SK-N-SH treated with all-trans-retinoic acid at 6 μM for 48 hours (cell line): ENCODE data around the gene SCRN1.

Experiments
- ARNTL ChIP-seq: fragments of 450-650 bp; formaldehyde crosslinking; IDR thresholded peaks from 2 replicates; pipeline ENCODE4 v1.5.0; 2020; ENCODE audit warnings: low read depth, mild to moderate bottlenecking, moderate library complexity, borderline replicate concordance
- CREB5 ChIP-seq: fragments of 250-450 bp; sonication (Bioruptor Pico); IDR thresholded peaks from 2 replicates; pipeline ENCODE4 v1.5.1; 2020; ENCODE audit warnings: low read depth, mild to moderate bottlenecking, moderate library complexity
- CSDC2 ChIP-seq: fragments of 250-450 bp; sonication (Bioruptor Pico); IDR thresholded peaks from 2 replicates; pipeline ENCODE4 v1.5.0; 2020; ENCODE audit warnings: mild to moderate bottlenecking, moderate library complexity
- PATZ1 ChIP-seq: fragments of 250-450 bp; sonication (Bioruptor Pico); IDR thresholded peaks from 2 replicates; pipeline ENCODE4 v1.8.0; 2020; ENCODE audit warnings: mild to moderate bottlenecking, moderate library complexity, borderline replicate concordance
- PPARA ChIP-seq: fragments of 250-450 bp; sonication (Bioruptor Pico); IDR thresholded peaks from 2 replicates; pipeline ENCODE4 v1.5.0; 2020; ENCODE audit warnings: mild to moderate bottlenecking, borderline replicate concordance
- SNAI2 ChIP-seq: fragments of 250-450 bp; sonication (Bioruptor Pico); IDR thresholded peaks from 2 replicates; pipeline ENCODE4 v1.5.0; 2020; ENCODE audit warnings: mild to moderate bottlenecking, moderate library complexity
- ZFP3 ChIP-seq: fragments of 250-450 bp; sonication (Bioruptor Pico); IDR thresholded peaks from 2 replicates; pipeline ENCODE4 v1.5.0; 2020; ENCODE audit warnings: mild to moderate bottlenecking, moderate library complexity
- ZFP30 ChIP-seq: fragments of 450-650 bp; formaldehyde crosslinking; IDR thresholded peaks from 2 replicates; pipeline ENCODE4 v1.5.0; 2022; ENCODE audit warnings: mild to moderate bottlenecking, moderate library complexity
- ZNF8 ChIP-seq: fragments of 450-650 bp; formaldehyde crosslinking; IDR thresholded peaks from 2 replicates; pipeline ENCODE4 v1.5.0; 2020; ENCODE audit warnings: mild to moderate bottlenecking, moderate library complexity
- TF ChIP-seq, protein P1 (sequence below): fragments of 250-450 bp; sonication (Bioruptor Pico); IDR thresholded peaks from 2 replicates; pipeline ENCODE4 v1.5.0; 2020; ENCODE audit warnings: mild to moderate bottlenecking, moderate library complexity
- TF ChIP-seq, protein P2 (sequence below): fragments of 250-450 bp; sonication (Bioruptor Pico); IDR thresholded peaks from 2 replicates; pipeline ENCODE4 v1.8.0; 2021; ENCODE audit warnings: low read depth, mild to moderate bottlenecking, moderate library complexity, borderline replicate concordance

DNA sequence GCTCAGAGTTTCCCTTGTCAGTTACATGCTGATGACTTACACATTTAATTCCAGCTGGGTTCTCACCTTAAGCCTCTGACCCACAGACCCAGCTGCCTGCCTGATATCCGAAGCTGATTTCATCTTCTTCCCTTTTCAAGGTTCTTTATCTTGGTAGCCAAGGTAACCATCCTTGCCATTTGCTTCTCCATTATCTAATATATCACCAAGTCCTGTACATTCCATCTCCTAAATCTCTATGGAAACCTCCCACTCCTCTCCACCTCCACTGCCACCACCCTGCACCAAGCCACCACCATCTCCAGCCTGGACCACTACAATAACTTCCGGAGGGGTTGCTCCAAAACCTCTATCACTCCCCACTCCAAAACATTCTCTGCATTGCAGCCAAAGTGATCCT is 19.9 kb downstream of the SCRN1 start:
- TF ChIP-seq ZNF8 (CRISPR knock-in tag) (no peak), PATZ1 (CRISPR knock-in tag) (no peak), ARNTL (CRISPR knock-in tag) (no peak), PPARA (CRISPR knock-in tag) (no peak), ZFP30 (CRISPR knock-in tag) (no peak), SNAI2 (CRISPR knock-in tag) (no peak), CSDC2 (CRISPR knock-in tag) (no peak), ZFP3 (CRISPR knock-in tag) (no peak), CREB5 (CRISPR knock-in tag) (no peak)
- TF ChIP-seq, protein P1, sequence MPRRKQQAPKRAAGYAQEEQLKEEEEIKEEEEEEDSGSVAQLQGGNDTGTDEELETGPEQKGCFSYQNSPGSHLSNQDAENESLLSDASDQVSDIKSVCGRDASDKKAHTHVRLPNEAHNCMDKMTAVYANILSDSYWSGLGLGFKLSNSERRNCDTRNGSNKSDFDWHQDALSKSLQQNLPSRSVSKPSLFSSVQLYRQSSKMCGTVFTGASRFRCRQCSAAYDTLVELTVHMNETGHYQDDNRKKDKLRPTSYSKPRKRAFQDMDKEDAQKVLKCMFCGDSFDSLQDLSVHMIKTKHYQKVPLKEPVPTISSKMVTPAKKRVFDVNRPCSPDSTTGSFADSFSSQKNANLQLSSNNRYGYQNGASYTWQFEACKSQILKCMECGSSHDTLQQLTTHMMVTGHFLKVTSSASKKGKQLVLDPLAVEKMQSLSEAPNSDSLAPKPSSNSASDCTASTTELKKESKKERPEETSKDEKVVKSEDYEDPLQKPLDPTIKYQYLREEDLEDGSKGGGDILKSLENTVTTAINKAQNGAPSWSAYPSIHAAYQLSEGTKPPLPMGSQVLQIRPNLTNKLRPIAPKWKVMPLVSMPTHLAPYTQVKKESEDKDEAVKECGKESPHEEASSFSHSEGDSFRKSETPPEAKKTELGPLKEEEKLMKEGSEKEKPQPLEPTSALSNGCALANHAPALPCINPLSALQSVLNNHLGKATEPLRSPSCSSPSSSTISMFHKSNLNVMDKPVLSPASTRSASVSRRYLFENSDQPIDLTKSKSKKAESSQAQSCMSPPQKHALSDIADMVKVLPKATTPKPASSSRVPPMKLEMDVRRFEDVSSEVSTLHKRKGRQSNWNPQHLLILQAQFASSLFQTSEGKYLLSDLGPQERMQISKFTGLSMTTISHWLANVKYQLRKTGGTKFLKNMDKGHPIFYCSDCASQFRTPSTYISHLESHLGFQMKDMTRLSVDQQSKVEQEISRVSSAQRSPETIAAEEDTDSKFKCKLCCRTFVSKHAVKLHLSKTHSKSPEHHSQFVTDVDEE (CRISPR knock-in tag), result no peak
- TF ChIP-seq, protein P2, sequence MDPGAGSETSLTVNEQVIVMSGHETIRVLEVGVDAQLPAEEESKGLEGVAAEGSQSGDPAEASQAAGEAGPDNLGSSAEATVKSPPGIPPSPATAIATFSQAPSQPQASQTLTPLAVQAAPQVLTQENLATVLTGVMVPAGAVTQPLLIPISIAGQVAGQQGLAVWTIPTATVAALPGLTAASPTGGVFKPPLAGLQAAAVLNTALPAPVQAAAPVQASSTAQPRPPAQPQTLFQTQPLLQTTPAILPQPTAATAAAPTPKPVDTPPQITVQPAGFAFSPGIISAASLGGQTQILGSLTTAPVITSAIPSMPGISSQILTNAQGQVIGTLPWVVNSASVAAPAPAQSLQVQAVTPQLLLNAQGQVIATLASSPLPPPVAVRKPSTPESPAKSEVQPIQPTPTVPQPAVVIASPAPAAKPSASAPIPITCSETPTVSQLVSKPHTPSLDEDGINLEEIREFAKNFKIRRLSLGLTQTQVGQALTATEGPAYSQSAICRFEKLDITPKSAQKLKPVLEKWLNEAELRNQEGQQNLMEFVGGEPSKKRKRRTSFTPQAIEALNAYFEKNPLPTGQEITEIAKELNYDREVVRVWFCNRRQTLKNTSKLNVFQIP (CRISPR knock-in tag), result no peak
